ENCODE measurements around the gene OCRL.

- TF ChIP-seq, protein P1, sequence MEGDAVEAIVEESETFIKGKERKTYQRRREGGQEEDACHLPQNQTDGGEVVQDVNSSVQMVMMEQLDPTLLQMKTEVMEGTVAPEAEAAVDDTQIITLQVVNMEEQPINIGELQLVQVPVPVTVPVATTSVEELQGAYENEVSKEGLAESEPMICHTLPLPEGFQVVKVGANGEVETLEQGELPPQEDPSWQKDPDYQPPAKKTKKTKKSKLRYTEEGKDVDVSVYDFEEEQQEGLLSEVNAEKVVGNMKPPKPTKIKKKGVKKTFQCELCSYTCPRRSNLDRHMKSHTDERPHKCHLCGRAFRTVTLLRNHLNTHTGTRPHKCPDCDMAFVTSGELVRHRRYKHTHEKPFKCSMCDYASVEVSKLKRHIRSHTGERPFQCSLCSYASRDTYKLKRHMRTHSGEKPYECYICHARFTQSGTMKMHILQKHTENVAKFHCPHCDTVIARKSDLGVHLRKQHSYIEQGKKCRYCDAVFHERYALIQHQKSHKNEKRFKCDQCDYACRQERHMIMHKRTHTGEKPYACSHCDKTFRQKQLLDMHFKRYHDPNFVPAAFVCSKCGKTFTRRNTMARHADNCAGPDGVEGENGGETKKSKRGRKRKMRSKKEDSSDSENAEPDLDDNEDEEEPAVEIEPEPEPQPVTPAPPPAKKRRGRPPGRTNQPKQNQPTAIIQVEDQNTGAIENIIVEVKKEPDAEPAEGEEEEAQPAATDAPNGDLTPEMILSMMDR (conservative IDR thresholded peaks at IDR 0.05; ENCODE audit: low read depth, low read length) = no peak
- TF ChIP-seq EZH2 (IDR thresholded peaks at IDR 0.05; ENCODE audit: borderline replicate concordance, low read depth, low read length, poor library complexity, severe bottlenecking) = no peak
Measured at GRCh38 chrX:129574214-129574613, 34.2 kb downstream of the OCRL start.
